Erythroblast (primary cell): ENCODE data around the gene ULK4.

Source experiments
- GATA1 ChIP-seq: IDR thresholded peaks from 2 replicates; pipeline ENCODE4 v1.6.1; 2011; ENCODE audit warnings: low read depth, mild to moderate bottlenecking, control low read depth, low read length, moderate library complexity
- POLR2A ChIP-seq: IDR thresholded peaks from 2 replicates; pipeline ENCODE4 v1.6.1; 2011; ENCODE audit warnings: mild to moderate bottlenecking, low read length

- TF ChIP-seq POLR2A (no peak), GATA1 (no peak)
These were observed 634.2 kb downstream of the ULK4 start for GRCh38 chr3:41327718-41328117.
